Hematopoietic multipotent progenitor cell treated with erythropoietin and hydrocortisone succinate and interleukin-3 and kit ligand, for 6 days (in vitro differentiated cells): ENCODE measurements around the gene NFATC4.
"Not testable (repeated sequence)": the region's sequence is repeated elsewhere in the genome, so short reads cannot be mapped to it uniquely, and the experiment has no call there.

Experiments
- DNase-seq: peaks from one replicate; pipeline ENCODE4 v3.0.0-alpha.2; 2015

NFATC4 gene

GRCh38 chr14:24367514-24368211 is at the start of gene NFATC4:
Gene NFATC4, plus strand, starts transcription at chr14:24368184. Its CDS starts 157 bp downstream, at chr14:24368341.
- DNase-seq, result peak; percentile 71

GRCh38 chr14:24321212-24321975 is 46.6 kb upstream of the NFATC4 start:
- no peak for DNase-seq

GRCh38 chr14:24322672-24323071 is 45.3 kb upstream of the NFATC4 start:
- no peak for DNase-seq

GRCh38 chr14:24323341-24323740 is 44.6 kb upstream of the NFATC4 start:
- DNase-seq, result no peak

GRCh38 chr14:24324024-24324423 is 44.0 kb upstream of the NFATC4 start:
- DNase-seq, result no peak

GRCh38 chr14:24325041-24325530 is 42.9 kb upstream of the NFATC4 start:
- no peak for DNase-seq

- DNase-seq, result no peak
These were observed 42.0 kb upstream of the NFATC4 start for GRCh38 chr14:24325963-24326362.

GRCh38 chr14:24327303-24327702 is 40.7 kb upstream of the NFATC4 start:
- DNase-seq, result no peak

GRCh38 chr14:24327914-24328313 is 40.1 kb upstream of the NFATC4 start:
- not testable (repeated sequence) for DNase-seq

- DNase-seq, result no peak
These were observed 38.8 kb upstream of the NFATC4 start for GRCh38 chr14:24329073-24329663.

- peak; percentile 85 for DNase-seq
These were observed 38.2 kb upstream of the NFATC4 start for GRCh38 chr14:24329736-24330135.

- no peak for DNase-seq
These were observed 36.9 kb upstream of the NFATC4 start for GRCh38 chr14:24330973-24331674.

GRCh38 chr14:24331731-24332267 is 36.2 kb upstream of the NFATC4 start:
- no peak for DNase-seq

- DNase-seq, result peak; percentile 94
These were observed 35.6 kb upstream of the NFATC4 start for GRCh38 chr14:24332268-24332993.

GRCh38 chr14:24334431-24335291 is 33.3 kb upstream of the NFATC4 start, which contains the start of gene ADCY4:
Gene ADCY4, minus strand, starts transcription at chr14:24335071. Its CDS starts 419 bp downstream, at chr14:24334652.
- DNase-seq, result no peak

GRCh38 chr14:24335461-24336171 is 32.4 kb upstream of the NFATC4 start:
- no peak for DNase-seq

- no peak for DNase-seq
These were observed 30.7 kb upstream of the NFATC4 start for GRCh38 chr14:24337144-24337823.

GRCh38 chr14:24337824-24338175 is 30.2 kb upstream of the NFATC4 start:
- DNase-seq, result no peak

GRCh38 chr14:24338843-24339242 is 29.1 kb upstream of the NFATC4 start:
- no peak for DNase-seq
